ENCODE results near the gene PCYT2. TPM values are rescaled to one million over a fixed set of nuclear protein-coding genes. Genes with fewer than 3 reads are reported as not detected.

PCYT2 gene
- total RNA-seq, 1 experiment from 2014 or later = 55.4 TPM

DNA sequence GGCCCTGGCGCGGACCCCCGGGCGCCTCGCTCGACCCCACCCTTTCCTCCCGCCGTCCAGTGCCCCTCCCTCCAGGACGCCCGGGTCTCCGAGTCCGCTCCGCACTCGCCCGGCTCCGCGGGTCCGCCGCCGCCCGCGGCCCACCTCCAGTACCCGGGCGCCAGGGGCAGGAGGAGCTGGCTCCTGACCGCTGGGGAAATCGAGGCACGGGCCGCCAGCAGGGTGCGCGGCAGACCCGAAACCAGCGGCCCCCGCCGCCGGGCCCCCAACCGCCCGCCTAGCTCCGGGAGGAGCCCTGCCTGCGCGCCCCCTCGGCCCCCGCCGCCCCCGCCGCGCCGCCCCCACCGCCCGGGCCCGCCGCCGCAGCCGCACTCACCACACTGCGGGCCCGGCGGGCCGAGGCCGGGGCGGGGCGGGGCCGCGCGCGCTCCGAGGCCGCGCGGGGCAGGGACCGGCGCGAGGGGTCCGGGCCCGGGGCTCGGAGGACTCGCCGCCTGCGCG, 16.0 kb upstream of the PCYT2 start:
- BruUV-seq (replicated peaks) = no TSS peak
- no peak for TF ChIP-seq EZH2 (IDR thresholded peaks at IDR 0.05; ENCODE audit: borderline replicate concordance, low read depth, low read length, poor library complexity, severe bottlenecking)
- TF ChIP-seq, protein P1, sequence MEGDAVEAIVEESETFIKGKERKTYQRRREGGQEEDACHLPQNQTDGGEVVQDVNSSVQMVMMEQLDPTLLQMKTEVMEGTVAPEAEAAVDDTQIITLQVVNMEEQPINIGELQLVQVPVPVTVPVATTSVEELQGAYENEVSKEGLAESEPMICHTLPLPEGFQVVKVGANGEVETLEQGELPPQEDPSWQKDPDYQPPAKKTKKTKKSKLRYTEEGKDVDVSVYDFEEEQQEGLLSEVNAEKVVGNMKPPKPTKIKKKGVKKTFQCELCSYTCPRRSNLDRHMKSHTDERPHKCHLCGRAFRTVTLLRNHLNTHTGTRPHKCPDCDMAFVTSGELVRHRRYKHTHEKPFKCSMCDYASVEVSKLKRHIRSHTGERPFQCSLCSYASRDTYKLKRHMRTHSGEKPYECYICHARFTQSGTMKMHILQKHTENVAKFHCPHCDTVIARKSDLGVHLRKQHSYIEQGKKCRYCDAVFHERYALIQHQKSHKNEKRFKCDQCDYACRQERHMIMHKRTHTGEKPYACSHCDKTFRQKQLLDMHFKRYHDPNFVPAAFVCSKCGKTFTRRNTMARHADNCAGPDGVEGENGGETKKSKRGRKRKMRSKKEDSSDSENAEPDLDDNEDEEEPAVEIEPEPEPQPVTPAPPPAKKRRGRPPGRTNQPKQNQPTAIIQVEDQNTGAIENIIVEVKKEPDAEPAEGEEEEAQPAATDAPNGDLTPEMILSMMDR (conservative IDR thresholded peaks at IDR 0.05; ENCODE audit: low read depth, low read length) = no peak
- CTCF ChIA-PET = interaction anchor here (0.5 to 1.0 kb wide), 2 partner anchors 32 to 217 kb away, joined by 3 read pairs; no protein-coding TSS in a partner anchor
- H3K27ac ChIP-seq (ENCODE audit: low read depth, low read length, poor library complexity, severe bottlenecking) = peak overlapping the region; percentile 92
- H3K9me3 ChIP-seq (ENCODE audit: low read depth, low read length, poor library complexity, severe bottlenecking) = no peaks in the 10 kb centered on the region
- H3K27me3 ChIP-seq (replicated peaks; ENCODE audit: insufficient read depth, low read depth, low read length, poor library complexity) = no peaks in the 10 kb centered on the region
- intact Hi-C loops (cut with micrococcal nuclease; ENCODE audit: unreplicated experiment) = no loop called here
- peak overlapping the region; percentile 94 for H3K4me3 ChIP-seq (ENCODE audit: low read depth, low read length, poor library complexity, severe bottlenecking)
- peaks cover 2% of the 10 kb centered on the region for H3K36me3 ChIP-seq (ENCODE audit: insufficient read depth, low read length, poor library complexity, severe bottlenecking)
- POLR2A ChIA-PET (ENCODE audit: low non-redundant PET) = interaction anchor here (0.7 kb wide), 1 partner anchor 217 kb away, joined by 16 read pairs; no protein-coding TSS in a partner anchor
- no peak for DNase-seq (ENCODE audit: low spot score)
- peaks cover 38% of the 10 kb centered on the region for H3K4me1 ChIP-seq (ENCODE audit: insufficient read depth, low read length, poor library complexity, severe bottlenecking)

DNA sequence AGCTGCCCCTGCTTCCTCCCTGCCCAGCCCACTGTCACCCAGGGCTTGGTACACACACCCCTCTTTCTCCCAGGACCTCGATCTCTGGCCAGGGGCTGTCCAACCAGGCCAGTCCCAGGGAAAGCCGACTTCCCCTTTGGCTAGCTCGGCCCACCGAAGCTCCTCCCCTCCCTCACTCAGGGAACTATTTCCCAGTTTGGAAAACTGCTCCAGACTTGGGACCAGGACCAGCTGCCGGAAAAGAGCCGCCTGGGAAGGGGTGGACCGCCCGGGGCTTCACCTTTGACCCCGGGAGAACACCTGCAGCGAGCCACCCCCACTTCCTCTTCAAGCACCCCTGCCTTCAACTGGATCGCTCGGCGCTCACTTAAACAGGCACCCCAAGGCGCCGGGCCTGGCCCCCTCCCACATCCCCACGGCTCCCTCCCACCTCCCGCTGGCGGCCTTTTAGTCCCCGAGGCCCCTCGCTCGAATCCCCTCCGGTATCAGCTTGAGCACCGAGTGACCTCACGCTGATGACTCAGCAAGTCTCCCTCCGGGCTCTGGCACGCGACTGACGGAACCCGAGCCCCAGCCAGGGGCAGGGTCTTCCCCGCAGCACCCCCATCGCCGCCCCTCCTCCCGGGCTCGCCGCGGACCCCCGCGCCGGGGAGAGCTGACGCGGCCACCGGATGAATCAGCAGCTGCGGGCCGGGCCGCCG, 15.4 kb upstream of the PCYT2 start:
- BruUV-seq (replicated peaks) = no TSS peak
- intact Hi-C loops (cut with micrococcal nuclease; ENCODE audit: unreplicated experiment) = no loop called here
- no peaks in the 10 kb centered on the region for H3K27me3 ChIP-seq (replicated peaks; ENCODE audit: insufficient read depth, low read depth, low read length, poor library complexity)
- H3K4me1 ChIP-seq (ENCODE audit: insufficient read depth, low read length, poor library complexity, severe bottlenecking) = peaks cover 38% of the 10 kb centered on the region
- H3K27ac ChIP-seq (ENCODE audit: low read depth, low read length, poor library complexity, severe bottlenecking) = peak overlapping the region; percentile 92
- H3K9me3 ChIP-seq (ENCODE audit: low read depth, low read length, poor library complexity, severe bottlenecking) = no peaks in the 10 kb centered on the region
- DNase-seq (ENCODE audit: low spot score) = peak; percentile 68
- H3K36me3 ChIP-seq (ENCODE audit: insufficient read depth, low read length, poor library complexity, severe bottlenecking) = peaks cover 8% of the 10 kb centered on the region
- ChIA-PET CTCF (interaction anchor here (1.2 kb wide), 1 partner anchor 33 kb away, joined by 3 read pairs; no protein-coding TSS in a partner anchor), POLR2A (ENCODE audit: low non-redundant PET) (interaction anchor here (0.6 to 0.7 kb wide), 2 partner anchors 373 to 705 kb away, joined by 4 to 5 read pairs; no protein-coding TSS in a partner anchor)
- TF ChIP-seq, protein P1 (conservative IDR thresholded peaks at IDR 0.05; ENCODE audit: low read depth, low read length) = no peak
- no peak for TF ChIP-seq EZH2 (IDR thresholded peaks at IDR 0.05; ENCODE audit: borderline replicate concordance, low read depth, low read length, poor library complexity, severe bottlenecking)
- peak overlapping the region; percentile 94 for H3K4me3 ChIP-seq (ENCODE audit: low read depth, low read length, poor library complexity, severe bottlenecking)

DNA sequence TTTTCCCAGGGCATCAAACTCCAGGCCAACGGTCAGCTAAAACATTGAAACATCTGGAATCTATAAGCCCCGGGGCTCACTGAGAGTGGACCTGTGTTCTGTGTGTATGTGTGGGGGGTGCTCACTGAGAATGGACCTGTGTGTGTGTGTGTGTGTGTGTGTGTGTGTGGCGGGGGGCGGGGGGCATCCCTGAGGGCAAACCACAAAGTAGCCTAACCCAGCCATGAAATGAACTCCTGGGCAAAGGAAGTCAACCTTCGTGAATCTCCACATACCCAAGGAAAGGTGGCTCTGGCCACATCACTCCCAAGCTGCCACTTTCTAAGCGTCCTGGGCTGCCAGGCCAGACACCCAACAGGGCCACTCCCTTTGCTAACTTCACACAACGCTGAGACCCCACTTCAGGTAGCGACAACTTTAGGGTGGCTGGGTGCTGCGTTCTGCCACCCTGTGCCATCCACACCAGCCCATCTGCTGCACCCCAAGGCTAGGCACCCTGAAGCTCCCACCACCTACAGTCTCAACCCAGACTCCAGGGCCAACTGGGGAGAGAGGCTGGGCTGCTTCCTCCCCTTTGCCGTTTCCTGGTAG, 14.8 kb upstream of the PCYT2 start:
- DNase-seq (ENCODE audit: low spot score) = no peak
- TF ChIP-seq EZH2 (IDR thresholded peaks at IDR 0.05; ENCODE audit: borderline replicate concordance, low read depth, low read length, poor library complexity, severe bottlenecking) = no peak
- TF ChIP-seq, protein P1 (conservative IDR thresholded peaks at IDR 0.05; ENCODE audit: low read depth, low read length) = no peak
- no peaks in the 10 kb centered on the region for H3K9me3 ChIP-seq (ENCODE audit: low read depth, low read length, poor library complexity, severe bottlenecking)
- H3K4me1 ChIP-seq (ENCODE audit: insufficient read depth, low read length, poor library complexity, severe bottlenecking) = peaks cover 38% of the 10 kb centered on the region
- POLR2A ChIA-PET (ENCODE audit: low non-redundant PET) = interaction anchor here (0.6 to 0.7 kb wide), 3 partner anchors 372 to 790 kb away, joined by 3 to 5 read pairs (median 4); partner anchors contain the start of gene FN3KRP
- H3K4me3 ChIP-seq (ENCODE audit: low read depth, low read length, poor library complexity, severe bottlenecking) = peak overlapping the region; percentile 94
- intact Hi-C loops (cut with micrococcal nuclease; ENCODE audit: unreplicated experiment) = no loop called here
- no peaks in the 10 kb centered on the region for H3K27me3 ChIP-seq (replicated peaks; ENCODE audit: insufficient read depth, low read depth, low read length, poor library complexity)
- CTCF ChIA-PET = interaction anchor here (1.2 kb wide), 1 partner anchor 33 kb away, joined by 3 read pairs; no protein-coding TSS in a partner anchor
- H3K27ac ChIP-seq (ENCODE audit: low read depth, low read length, poor library complexity, severe bottlenecking) = peak overlapping the region; percentile 92
- BruUV-seq (replicated peaks) = TSS peak; percentile 14
- H3K36me3 ChIP-seq (ENCODE audit: insufficient read depth, low read length, poor library complexity, severe bottlenecking) = peaks cover 14% of the 10 kb centered on the region
